IMR-90 (cell line): ENCODE data around the gene NHP2. TPM values are rescaled to one million over a fixed set of nuclear protein-coding genes. Genes with fewer than 3 reads are reported as not detected.
A peak's percentile ranks its signal among the peaks of the same experiment; 100 is the strongest.

Source experiments
- ATAC-seq: fragments of 200-7000 bp; cut with Tn5 transposase; 2 replicates; pipeline ENCODE4 v1.9.1; 2020; ENCODE audit warnings: low read depth, mild to moderate bottlenecking, moderate library complexity
- BruUV-seq: library from RNA; stranded (reverse); fragments of 400-500 nt; replicated peaks from 2 replicates; lab custom pipeline; 2021; lab: Mats Ljungman, UMichigan
- CTCF ChIA-PET: fragments of 300-600 bp; formaldehyde crosslinking; extraction: SDS; loops from one replicate; lab custom pipeline; 2021; ENCODE audit warnings: antibody characterized with exemption; lab: Yijun Ruan, JAX
- POLR2A ChIA-PET: fragments of 300-600 bp; sonication (Branson Sonifier 250); formaldehyde crosslinking; loops from one replicate; lab custom pipeline; 2022; ENCODE audit warnings: antibody characterized with exemption; ENCODE audit not compliant: unreplicated experiment; lab: Charles Lee
- DNase-seq: peaks from one replicate; pipeline ENCODE4 v3.0.0; 2013
- H2AFZ ChIP-seq: replicated peaks from 2 replicates; pipeline ENCODE3; 2013; ENCODE audit warnings: low read length, mild to moderate bottlenecking; ENCODE audit not compliant: poor library complexity
- H2AK5ac ChIP-seq: 2 replicates; pipeline ENCODE4 v1.6.1; 2013; ENCODE audit warnings: low read depth, low read length, inconsistent platforms
- H2AK9ac ChIP-seq: replicated peaks from 2 replicates; pipeline ENCODE3; 2013; ENCODE audit warnings: mild to moderate bottlenecking, low read depth, low read length, moderate library complexity; ENCODE audit not compliant: poor library complexity
- H2BK120ac ChIP-seq: 2 replicates; pipeline ENCODE4 v1.6.1; 2013; ENCODE audit warnings: low read depth, low read length, inconsistent platforms
- H2BK15ac ChIP-seq: 3 replicates; pipeline ENCODE4 v1.6.1; 2013; ENCODE audit warnings: low read depth, low read length, inconsistent platforms
- H2BK20ac ChIP-seq: 2 replicates; pipeline ENCODE4 v1.6.1; 2013; ENCODE audit warnings: low read depth, mild to moderate bottlenecking, inconsistent platforms, low read length, moderate library complexity
- H2BK5ac ChIP-seq: 2 replicates; pipeline ENCODE4 v1.6.1; 2013; ENCODE audit warnings: mild to moderate bottlenecking, low read depth, low read length, inconsistent platforms; ENCODE audit not compliant: poor library complexity, severe bottlenecking
- H3K14ac ChIP-seq: replicated peaks from 2 replicates; pipeline ENCODE4 v1.6.1; 2013; ENCODE audit warnings: low read depth, low read length, inconsistent platforms
- H3K18ac ChIP-seq: 2 replicates; pipeline ENCODE4 v1.6.1; 2013; ENCODE audit warnings: low read depth, low read length, control low read depth
- H3K23ac ChIP-seq: 2 replicates; pipeline ENCODE4 v1.6.1; 2013; ENCODE audit warnings: low read depth, low read length, inconsistent platforms
- H3K27ac ChIP-seq: 2 replicates; pipeline ENCODE4 v1.5.1; 2013; ENCODE audit warnings: mild to moderate bottlenecking, control low read depth, low read length; ENCODE audit not compliant: insufficient read depth
- H3K27me3 ChIP-seq: 2 replicates; pipeline ENCODE4 v1.6.1; 2013; ENCODE audit warnings: low read length; ENCODE audit not compliant: control insufficient read depth, insufficient read depth
- H3K36me3 ChIP-seq: 2 replicates; pipeline ENCODE4 v1.6.1; 2013; ENCODE audit warnings: low read length, mixed read lengths; ENCODE audit not compliant: control insufficient read depth, insufficient read depth
- H3K4ac ChIP-seq: 2 replicates; pipeline ENCODE4 v1.6.1; 2013; ENCODE audit warnings: low read depth, low read length, inconsistent platforms
- H3K4me1 ChIP-seq: 2 replicates; pipeline ENCODE4 v1.6.1; 2013; ENCODE audit warnings: low read length, mixed read lengths; ENCODE audit not compliant: control insufficient read depth, insufficient read depth
- H3K4me2 ChIP-seq: 2 replicates; pipeline ENCODE4 v1.6.1; 2013; ENCODE audit warnings: low read depth, mild to moderate bottlenecking, control low read depth, low read length, moderate library complexity
- H3K4me3 ChIP-seq: 2 replicates; pipeline ENCODE4 v1.5.1; 2013; ENCODE audit warnings: low read depth, mild to moderate bottlenecking, control low read depth, low read length, moderate library complexity; ENCODE audit not compliant: insufficient read depth
- H3K56ac ChIP-seq: 2 replicates; pipeline ENCODE4 v1.6.1; 2013; ENCODE audit warnings: low read length, inconsistent platforms; ENCODE audit not compliant: insufficient read depth; ENCODE audit errors: extremely low read depth
- H3K79me1 ChIP-seq, 2 experiments: 2 replicates each; pipeline ENCODE4 v1.6.1; 2013; ENCODE audit warnings: low read length in 2 of 2, inconsistent platforms in 1 of 2, low read depth in 1 of 2
- H3K9ac ChIP-seq: 2 replicates; pipeline ENCODE4 v1.6.1; 2013; ENCODE audit warnings: low read depth, low read length, control low read depth
- H3K9me1 ChIP-seq: 2 replicates; pipeline ENCODE4 v1.6.1; 2013; ENCODE audit warnings: low read length, inconsistent platforms; ENCODE audit not compliant: insufficient read depth
- H3K9me3 ChIP-seq: 2 replicates; pipeline ENCODE4 v1.6.1; 2013; ENCODE audit warnings: low read length; ENCODE audit not compliant: control insufficient read depth, insufficient read depth
- H4K20me1 ChIP-seq: 2 replicates; pipeline ENCODE4 v1.6.1; 2013; ENCODE audit warnings: low read length, inconsistent platforms; ENCODE audit not compliant: insufficient read depth
- H4K5ac ChIP-seq: 2 replicates; pipeline ENCODE4 v1.6.1; 2013; ENCODE audit warnings: mild to moderate bottlenecking, low read depth, low read length, control low read depth
- H4K8ac ChIP-seq, 2 experiments: 2 replicates each; pipeline ENCODE4 v1.6.1; 2013; ENCODE audit warnings: low read depth in 2 of 2, low read length in 2 of 2, control low read depth in 1 of 2, inconsistent platforms in 1 of 2
- H4K91ac ChIP-seq: 2 replicates; pipeline ENCODE4 v1.6.1; 2013; ENCODE audit warnings: low read depth, low read length, inconsistent platforms; ENCODE audit not compliant: insufficient read depth
- CEBPB ChIP-seq: IDR thresholded peaks from 2 replicates; pipeline ENCODE4 v1.6.1; 2012; ENCODE audit warnings: low read depth, low read length, improper control_type of control experiment
- CHD1 ChIP-seq: IDR thresholded peaks from 2 replicates; pipeline ENCODE4 v1.6.1; 2012; ENCODE audit warnings: low read depth, low read length, improper control_type of control experiment
- FOS ChIP-seq: fragments of 150-350 bp; IDR thresholded peaks from 2 replicates; pipeline ENCODE4 v1.6.1; 2016; ENCODE audit warnings: low read depth, low read length
- MAZ ChIP-seq: IDR thresholded peaks from 2 replicates; pipeline ENCODE4 v1.6.1; 2012; ENCODE audit warnings: low read depth, mild to moderate bottlenecking, low read length, improper control_type of control experiment, moderate library complexity, borderline replicate concordance
- NFE2L2 ChIP-seq: fragments of 150-350 bp; IDR thresholded peaks from 2 replicates; pipeline ENCODE4 v1.6.1; 2016; ENCODE audit warnings: low read depth, mild to moderate bottlenecking, low read length
- POLR2A ChIP-seq: IDR thresholded peaks from 2 replicates; pipeline ENCODE4 v1.6.1; 2012; ENCODE audit warnings: mild to moderate bottlenecking, low read depth, low read length
- RAD21 ChIP-seq: IDR thresholded peaks from 2 replicates; pipeline ENCODE4 v1.6.1; 2012; ENCODE audit warnings: low read length, improper control_type of control experiment
- RFX5 ChIP-seq: IDR thresholded peaks from 2 replicates; pipeline ENCODE4 v1.8.0; 2012; ENCODE audit warnings: low read depth, mild to moderate bottlenecking, low read length, moderate library complexity
- SMC3 ChIP-seq: fragments of 150-350 bp; IDR thresholded peaks from 2 replicates; pipeline ENCODE4 v1.6.1; 2016; ENCODE audit warnings: low read depth, mild to moderate bottlenecking, antibody characterized with exemption, low read length, moderate library complexity
- WGBS, 2 experiments: methylation state at CpG; one replicate each; pipeline versions ENCODE4 v1.1.5 to v1.1.7; 2013; ENCODE audit warnings: missing lambda C conversion rate in 2 of 2; ENCODE audit not compliant: insufficient read length in 1 of 2; ENCODE audit errors: extremely low coverage in 2 of 2; 5-methylcytosine and 5-hydroxymethylcytosine counted together
- dilution Hi-C: fragments of 300-500 bp; cut with HindIII; formaldehyde crosslinking; loops from one replicate; pipeline ENCODE4 v1.14.3; 2018; ENCODE audit warnings: low sequenced_read_pairs; ENCODE audit not compliant: unreplicated experiment
- in situ Hi-C: fragments of 300-500 bp; cut with MboI; formaldehyde crosslinking; loops from 3 replicates; pipeline ENCODE4 v1.14.3; 2019; ENCODE audit warnings: low sequenced_read_pairs, inconsistent platforms, mixed read lengths
- intact Hi-C: fragments of 100-400 bp; cut with micrococcal nuclease; formaldehyde crosslinking; loops from 2 replicates; pipeline ENCODE4 v1.10.0; 2022
- polyA plus RNA-seq, 3 experiments: library from polyadenylated mRNA; depleted of rRNA; stranded (reverse); fragments of >200 nt; gene quantifications; 2 replicates each; pipeline ENCODE4 v1.2.3, GENCODE V29; 2012; ENCODE audit warnings: low replicate concordance in 1 of 3
- total RNA-seq: library from RNA; depleted of rRNA; stranded (reverse); fragments of >200 nt; gene quantifications from 2 replicates; pipeline ENCODE4 v1.2.3, GENCODE V29; 2012
- TF ChIP-seq, protein P1 (sequence below): conservative IDR thresholded peaks from 2 replicates; pipeline ENCODE4 v1.5.1; 2012; ENCODE audit warnings: mild to moderate bottlenecking, low read depth, low read length, improper control_type of control experiment
- TF ChIP-seq, protein P2 (sequence below): fragments of 150-350 bp; IDR thresholded peaks from 2 replicates; pipeline ENCODE4 v1.6.1; 2016; ENCODE audit warnings: low read depth, mild to moderate bottlenecking, low read length, moderate library complexity, borderline replicate concordance

Gene NHP2
- total and polyA plus RNA-seq, 2 of the 4 experiments (the other 2 are of a cell fraction) = 180 to 278 TPM

DNA sequence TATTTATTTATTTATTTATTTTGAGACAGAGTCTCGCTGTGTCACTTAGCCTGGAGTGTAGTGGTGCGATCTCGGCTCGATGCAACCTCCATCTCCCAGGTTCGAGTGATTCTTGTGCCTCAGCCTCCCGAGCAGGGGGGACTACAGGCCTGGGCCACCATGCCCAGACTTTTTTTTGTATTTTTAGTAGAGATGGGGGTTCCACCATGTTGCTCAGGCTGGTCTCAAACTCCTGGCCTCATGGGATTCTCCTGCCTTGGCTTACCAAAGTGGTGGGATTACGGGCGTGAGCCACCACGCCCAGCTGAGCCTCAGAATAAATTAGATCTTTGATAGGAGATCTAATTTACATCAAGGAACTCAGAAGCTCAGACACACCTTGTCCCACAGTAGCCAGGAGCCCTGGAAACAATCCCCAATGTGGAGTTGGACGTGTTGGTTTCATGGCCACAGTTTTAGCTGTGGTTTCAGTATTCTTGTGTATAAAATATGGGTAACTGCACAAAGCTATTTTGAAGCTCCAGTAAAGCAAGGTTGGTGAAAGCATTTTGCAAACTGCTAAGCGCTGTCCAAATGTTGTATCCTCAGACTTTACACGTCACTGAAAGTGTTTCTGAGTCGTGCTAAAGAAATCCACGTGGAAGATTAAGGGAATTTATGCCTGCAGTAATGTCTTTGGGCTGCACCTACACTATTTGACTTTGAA, 47.7 kb upstream of the NHP2 start:
- WGBS, 2 experiments = 80% methylated on average over 3 of the region's 14 CpGs; no CpG with 5 or more reads in 1 of the 2 experiments
- no peak overlapping the region; the same call in 1 of the 2 replicates for H3K4me2 ChIP-seq
- no peak overlapping the region for H3K14ac ChIP-seq
- no peak overlapping the region for H3K23ac ChIP-seq
- in situ Hi-C loops = no loop called here
- H3K4ac ChIP-seq = no peak overlapping the region
- H2AK5ac ChIP-seq = no peak overlapping the region
- ChIA-PET POLR2A (no interaction called here), CTCF (no interaction called here)
- H3K9me3 ChIP-seq = no peaks in the 10 kb centered on the region
- H3K4me1 ChIP-seq = peaks cover 7% of the 10 kb centered on the region
- H2AK9ac ChIP-seq = peak overlapping the region; percentile 5
- peaks cover 5% of the 10 kb centered on the region for H3K36me3 ChIP-seq
- no peak overlapping the region for H4K91ac ChIP-seq
- H3K9me1 ChIP-seq = peaks cover 6% of the 10 kb centered on the region; the same call in 1 of the 2 replicates
- no peak overlapping the region for H2BK120ac ChIP-seq
- H4K5ac ChIP-seq = no peak overlapping the region
- peak overlapping the region; percentile 67 for H2AFZ ChIP-seq
- no peak overlapping the region for H3K9ac ChIP-seq
- peaks cover under 1% of the 10 kb centered on the region; the same call in 1 of the 2 replicates for H3K27me3 ChIP-seq
- H4K20me1 ChIP-seq = peaks cover 12% of the 10 kb centered on the region
- H3K27ac ChIP-seq = no peak overlapping the region
- no peak overlapping the region for H2BK20ac ChIP-seq
- no TSS peak for BruUV-seq
- peaks cover 0 to 17% of the 10 kb centered on the region in 2 experiments; a peak in 2 of 4 replicates for H3K79me1 ChIP-seq
- dilution Hi-C loops = no loop called here
- no peak overlapping the region for H3K4me3 ChIP-seq
- H3K56ac ChIP-seq = no peak overlapping the region
- ATAC-seq (no peak), DNase-seq (peak; percentile 57)
- TF ChIP-seq RFX5 (no peak), CHD1 (no peak), MAZ (no peak), NFE2L2 (no peak), RAD21 (no peak), FOS (no peak), SMC3 (no peak), CEBPB (no peak), POLR2A (no peak)
- TF ChIP-seq, protein P1, sequence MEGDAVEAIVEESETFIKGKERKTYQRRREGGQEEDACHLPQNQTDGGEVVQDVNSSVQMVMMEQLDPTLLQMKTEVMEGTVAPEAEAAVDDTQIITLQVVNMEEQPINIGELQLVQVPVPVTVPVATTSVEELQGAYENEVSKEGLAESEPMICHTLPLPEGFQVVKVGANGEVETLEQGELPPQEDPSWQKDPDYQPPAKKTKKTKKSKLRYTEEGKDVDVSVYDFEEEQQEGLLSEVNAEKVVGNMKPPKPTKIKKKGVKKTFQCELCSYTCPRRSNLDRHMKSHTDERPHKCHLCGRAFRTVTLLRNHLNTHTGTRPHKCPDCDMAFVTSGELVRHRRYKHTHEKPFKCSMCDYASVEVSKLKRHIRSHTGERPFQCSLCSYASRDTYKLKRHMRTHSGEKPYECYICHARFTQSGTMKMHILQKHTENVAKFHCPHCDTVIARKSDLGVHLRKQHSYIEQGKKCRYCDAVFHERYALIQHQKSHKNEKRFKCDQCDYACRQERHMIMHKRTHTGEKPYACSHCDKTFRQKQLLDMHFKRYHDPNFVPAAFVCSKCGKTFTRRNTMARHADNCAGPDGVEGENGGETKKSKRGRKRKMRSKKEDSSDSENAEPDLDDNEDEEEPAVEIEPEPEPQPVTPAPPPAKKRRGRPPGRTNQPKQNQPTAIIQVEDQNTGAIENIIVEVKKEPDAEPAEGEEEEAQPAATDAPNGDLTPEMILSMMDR = no peak
- TF ChIP-seq, protein P2, sequence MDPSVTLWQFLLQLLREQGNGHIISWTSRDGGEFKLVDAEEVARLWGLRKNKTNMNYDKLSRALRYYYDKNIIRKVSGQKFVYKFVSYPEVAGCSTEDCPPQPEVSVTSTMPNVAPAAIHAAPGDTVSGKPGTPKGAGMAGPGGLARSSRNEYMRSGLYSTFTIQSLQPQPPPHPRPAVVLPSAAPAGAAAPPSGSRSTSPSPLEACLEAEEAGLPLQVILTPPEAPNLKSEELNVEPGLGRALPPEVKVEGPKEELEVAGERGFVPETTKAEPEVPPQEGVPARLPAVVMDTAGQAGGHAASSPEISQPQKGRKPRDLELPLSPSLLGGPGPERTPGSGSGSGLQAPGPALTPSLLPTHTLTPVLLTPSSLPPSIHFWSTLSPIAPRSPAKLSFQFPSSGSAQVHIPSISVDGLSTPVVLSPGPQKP = no peak
- intact Hi-C loops = no loop called here
- H3K18ac ChIP-seq = no peak overlapping the region
- H4K8ac ChIP-seq = no peak overlapping the region
- no peak overlapping the region for H2BK5ac ChIP-seq
- H2BK15ac ChIP-seq = no peak overlapping the region
